HepG2 (cell line): ENCODE measurements around the gene RPS6KB2. TPM values are rescaled to one million over a fixed set of nuclear protein-coding genes. Genes with fewer than 3 reads are reported as not detected.

Source experiments
- ATAC-seq: fragments of 200-7000 bp; cut with Tn5 transposase; 3 replicates; pipeline ENCODE4 v1.9.1; 2020; ENCODE audit warnings: mild to moderate bottlenecking, moderate library complexity
- BruUV-seq: library from RNA; stranded (reverse); fragments of 400-500 nt; replicated peaks from 2 replicates; lab custom pipeline; 2021; lab: Mats Ljungman, UMichigan
- CTCF ChIA-PET: fragments of 300-600 bp; formaldehyde crosslinking; extraction: SDS; loops from one replicate; lab custom pipeline; 2021; ENCODE audit warnings: low total read pairs, inconsistent platforms, low intra/inter-chr PET ratio; lab: Yijun Ruan, JAX
- POLR2A ChIA-PET: fragments of 350-600 bp; sonication (Branson Sonifier 250); formaldehyde crosslinking; loops from one replicate; lab custom pipeline; 2020; ENCODE audit warnings: antibody characterized with exemption, inconsistent platforms; lab: Yijun Ruan, JAX
- DNase-seq: peaks from one replicate; pipeline ENCODE4 v3.0.0-alpha.2; 2015; ENCODE audit warnings: low spot score
- FAIRE-seq: peaks from 3 replicates; lab custom pipeline; 2011; peaks lifted over from hg19 to GRCh38; lab: Jason Lieb, UNC
- H2AFZ ChIP-seq: one replicate; pipeline ENCODE4 v1.6.1; 2011; ENCODE audit warnings: low read length, inconsistent platforms
- H3K27ac ChIP-seq: fragments of 300-600 bp; 3 replicates; pipeline ENCODE4 v1.8.0; 2011; ENCODE audit warnings: mixed run types, mild to moderate bottlenecking, mixed read lengths, low read length, inconsistent platforms; ENCODE audit not compliant: insufficient read depth; ENCODE audit errors: extremely low read length
- H3K27me3 ChIP-seq, 2 experiments: fragments of 200-600 bp in 1 of 2; 2 replicates in 1 of 2; 3 replicates in 1 of 2; pipeline versions ENCODE4 v1.6.0 to v1.8.0; 2011; ENCODE audit warnings: low read length in 2 of 2, mild to moderate bottlenecking in 2 of 2, moderate library complexity in 2 of 2, inconsistent platforms in 1 of 2; ENCODE audit not compliant: insufficient read depth in 2 of 2, control insufficient read depth in 1 of 2
- H3K36me3 ChIP-seq, 2 experiments: fragments of 200-600 bp in 1 of 2; replicated peaks in 1 of 2; 2 replicates in 1 of 2; 3 replicates in 1 of 2; pipeline versions ENCODE4 v1.5.1 to v1.8.0; 2011; ENCODE audit warnings: low read length in 2 of 2, inconsistent platforms in 1 of 2; ENCODE audit not compliant: insufficient read depth in 2 of 2, control insufficient read depth in 1 of 2
- H3K4me1 ChIP-seq: 2 replicates; pipeline ENCODE4 v1.5.1; 2012; ENCODE audit warnings: low read length, inconsistent platforms; ENCODE audit not compliant: insufficient read depth
- H3K4me2 ChIP-seq: 2 replicates; pipeline ENCODE4 v1.6.0; 2011; ENCODE audit warnings: low read depth, low read length, inconsistent platforms
- H3K4me3 ChIP-seq, 3 experiments: fragments of 200-600 bp in 1 of 3; sonication (generic), shearing (Covaris generic) in 1 of 3; replicated peaks in 1 of 3; 2 replicates each; pipeline ENCODE4 v1.5.1; 2011 to 2016; ENCODE audit warnings: low read length in 3 of 3, inconsistent platforms in 2 of 3, low read depth in 2 of 3, mild to moderate bottlenecking in 2 of 3, control low read depth in 1 of 3, mixed read lengths in 1 of 3; ENCODE audit not compliant: insufficient read depth in 1 of 3
- H3K79me2 ChIP-seq: one replicate; pipeline ENCODE4 v1.6.1; 2011; ENCODE audit warnings: low read length, inconsistent platforms; ENCODE audit not compliant: insufficient read depth
- H3K9ac ChIP-seq: 2 replicates; pipeline ENCODE4 v1.6.0; 2011; ENCODE audit warnings: mild to moderate bottlenecking, low read depth, low read length, inconsistent platforms; ENCODE audit not compliant: insufficient read depth
- H3K9me3 ChIP-seq: 2 replicates; pipeline ENCODE4 v1.5.1; 2012; ENCODE audit warnings: mild to moderate bottlenecking, low read length
- H4K20me1 ChIP-seq: 2 replicates; pipeline ENCODE4 v1.6.0; 2011; ENCODE audit warnings: inconsistent platforms, mild to moderate bottlenecking, low read length, moderate library complexity; ENCODE audit not compliant: insufficient read depth
- CBX5 ChIP-seq: sonication (generic); formaldehyde crosslinking; IDR thresholded peaks from 2 replicates; pipeline ENCODE4 v1.4.0; 2020; ENCODE audit warnings: missing genetic modification reagents, borderline replicate concordance
- CC2D1A ChIP-seq: sonication (generic); formaldehyde crosslinking; IDR thresholded peaks from 2 replicates; pipeline ENCODE4 v1.8.1; 2023; ENCODE audit warnings: mild to moderate bottlenecking, missing genetic modification reagents
- GTF3A ChIP-seq: sonication (generic); formaldehyde crosslinking; conservative IDR thresholded peaks from 2 replicates; pipeline ENCODE4 v1.4.0; 2020; ENCODE audit warnings: mild to moderate bottlenecking, missing genetic modification reagents
- KDM1A ChIP-seq: IDR thresholded peaks from 2 replicates; pipeline ENCODE4 v1.6.1; 2016; ENCODE audit warnings: missing compliant biosample characterization
- POLR2AphosphoS5 ChIP-seq: IDR thresholded peaks from 2 replicates; pipeline ENCODE4 v1.6.1; 2012; ENCODE audit warnings: low read depth, low read length
- STAT5B ChIP-seq: sonication (generic); formaldehyde crosslinking; IDR thresholded peaks from 2 replicates; pipeline ENCODE4 v1.4.0; 2020; ENCODE audit warnings: missing genetic modification reagents
- TP53 ChIP-seq: sonication (generic); formaldehyde crosslinking; conservative IDR thresholded peaks from 2 replicates; pipeline ENCODE4 v1.4.0; 2020; ENCODE audit warnings: missing genetic modification reagents
- ZFP36 ChIP-seq: fragments of 150-350 bp; IDR thresholded peaks from 2 replicates; pipeline ENCODE4 v1.6.1; 2018; ENCODE audit warnings: borderline replicate concordance, low read length, low read depth; ENCODE audit not compliant: partially characterized antibody
- ZFY ChIP-seq: sonication (generic); formaldehyde crosslinking; IDR thresholded peaks from 2 replicates; pipeline ENCODE4 v1.4.0; 2020; ENCODE audit warnings: missing genetic modification reagents
- ZNF251 ChIP-seq: sonication (generic); formaldehyde crosslinking; IDR thresholded peaks from 2 replicates; pipeline ENCODE4 v1.9.0; 2021; ENCODE audit warnings: mild to moderate bottlenecking, missing genetic modification reagents
- ZNF547 ChIP-seq: sonication (generic); formaldehyde crosslinking; IDR thresholded peaks from 2 replicates; pipeline ENCODE4 v1.5.1; 2020; ENCODE audit warnings: mild to moderate bottlenecking, missing genetic modification reagents
- ZSCAN20 ChIP-seq: sonication (generic); formaldehyde crosslinking; IDR thresholded peaks from 2 replicates; pipeline ENCODE4 v1.4.0; 2020; ENCODE audit warnings: missing genetic modification reagents, mild to moderate bottlenecking, borderline replicate concordance
- WGBS: methylation state at CpG from one replicate; pipeline ENCODE4 v1.1.6; 2017; ENCODE audit warnings: low lambda C conversion rate; 5-methylcytosine and 5-hydroxymethylcytosine counted together
- in situ Hi-C: cut with HindIII; loops from 2 replicates; pipeline ENCODE4 v1.10.0; 2017; ENCODE audit warnings: low pct_unique_long_range_greater_than_20kb; ENCODE audit not compliant: extremely low pct_ligation_motif_present
- intact Hi-C: fragments of 100-400 bp; cut with micrococcal nuclease; formaldehyde crosslinking; loops from one replicate; pipeline ENCODE4 v1.10.0; 2022; ENCODE audit not compliant: unreplicated experiment
- polyA plus RNA-seq, 8 experiments: library from polyadenylated mRNA; depleted of rRNA in 3 of 8; stranded (reverse) in 7 of 8; unstranded in 1 of 8; fragments of >200 nt; fragmentation: Illumina TruSeq in 4 of 8; extraction: Trizol in 4 of 8; gene quantifications; 2 replicates each; pipeline versions ENCODE4 v1.2.1 to v1.2.3, GENCODE V29; 2011 to 2016; ENCODE audit warnings: low read depth in 4 of 8, missing spikeins in 1 of 8, mixed read lengths in 1 of 8; ENCODE audit not compliant: insufficient read depth in 1 of 8
- total RNA-seq, 5 experiments: library from RNA; depleted of rRNA; stranded (reverse); fragments of >200 nt; fragmentation: Illumina TruSeq; extraction: Trizol; gene quantifications; 2 replicates each; pipeline ENCODE4 v1.2.3, GENCODE V29; 2016; ENCODE audit warnings: low read depth in 1 of 5
- TF ChIP-seq, protein P1 (sequence below): sonication (generic); formaldehyde crosslinking; IDR thresholded peaks from 2 replicates; pipeline ENCODE4 v1.4.0; 2020; ENCODE audit warnings: missing genetic modification reagents
- TF ChIP-seq, protein P2 (sequence below): IDR thresholded peaks from 2 replicates; pipeline ENCODE4 v1.6.1; 2016
- TF ChIP-seq, protein P3 (sequence below): conservative IDR thresholded peaks from 2 replicates; pipeline ENCODE4 v1.6.1; 2018; ENCODE audit warnings: missing genetic modification reagents

Gene RPS6KB2
- total and polyA plus RNA-seq, 2 of the 13 experiments (the other 11 are each of a cell fraction or from before 2014, with no cell fraction given): 52.9 to 54.8 TPM

DNA sequence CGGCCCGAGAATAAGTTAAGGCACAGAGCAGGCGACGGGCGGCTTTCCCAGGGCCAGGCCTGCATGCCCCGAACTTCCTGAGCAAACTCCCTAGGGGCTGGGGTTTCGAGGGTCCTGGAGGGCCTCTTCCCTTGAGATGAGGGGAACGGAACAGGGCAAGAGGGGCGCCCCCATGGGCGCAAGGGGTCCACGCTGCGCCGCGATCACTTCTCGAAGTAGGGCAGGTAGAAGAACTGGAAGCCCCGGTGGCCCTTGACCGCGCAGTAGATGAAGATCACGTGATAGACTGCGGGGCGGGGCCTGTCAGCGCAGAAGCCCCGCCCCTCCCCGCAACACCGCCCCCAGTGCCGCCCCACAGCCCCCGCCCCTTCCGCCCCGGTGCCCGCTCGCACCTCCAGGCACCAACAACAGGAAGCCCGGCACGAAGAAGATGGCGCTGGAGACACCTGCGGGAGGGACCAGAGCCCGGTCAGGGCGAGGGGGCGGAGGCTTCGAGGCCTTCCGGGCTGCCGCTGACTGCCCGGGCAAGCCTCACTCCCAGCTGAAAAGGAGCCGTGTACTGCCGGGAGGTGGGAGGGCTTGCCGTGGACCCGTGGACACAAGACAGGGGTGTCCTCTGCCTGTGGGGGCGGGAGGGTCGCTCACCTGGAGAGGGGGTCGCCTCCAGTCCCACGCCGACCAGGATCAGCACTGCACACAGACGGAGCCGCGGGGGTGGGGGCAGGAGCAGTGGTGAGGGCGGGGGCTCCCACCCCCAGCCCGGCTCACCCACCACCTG lies 36.3 kb downstream of the RPS6KB2 start:
- no peaks in the 10 kb centered on the region; a peak in 1 of 5 replicates for H3K27me3 ChIP-seq
- no peaks in the 10 kb centered on the region for H4K20me1 ChIP-seq
- peaks cover 48% of the 10 kb centered on the region for H3K4me1 ChIP-seq
- in situ Hi-C loops (loop anchor here (5.0 kb wide), 2 partner anchors 37 to 62 kb away; partner anchors contain the start of genes PPP1CA, RPS6KB2 and TBC1D10C), intact Hi-C loops (no loop called here)
- TSS peak; percentile 85 for BruUV-seq
- H2AFZ ChIP-seq: no peak overlapping the region
- DNase-seq (peak; percentile 86), ATAC-seq (peak; percentile 83), FAIRE-seq (peak; percentile 37)
- WGBS: 20% methylated on average over 12 of the region's 56 CpGs
- H3K79me2 ChIP-seq: no peaks in the 10 kb centered on the region
- CTCF ChIA-PET: no interaction called here
- no peaks in the 10 kb centered on the region for H3K9me3 ChIP-seq
- no peaks in the 10 kb centered on the region for H3K36me3 ChIP-seq
- peak overlapping the region; percentile 73 for H3K9ac ChIP-seq
- peak overlapping the region; percentile 85 for H3K4me2 ChIP-seq
- peak overlapping the region; percentile 71 for H3K27ac ChIP-seq
- POLR2A ChIA-PET: interaction anchor here (0.6 to 2.5 kb wide), 12 partner anchors 9 to 186 kb away, joined by 3 to 16 read pairs (median 4); partner anchors contain the start of genes ACY3, AIP, CORO1B and PPP1CA
- peak overlapping the region; percentile 57 to 97 (median 80) for H3K4me3 ChIP-seq
- TF ChIP-seq TP53 (CRISPR knock-in tag) (no peak), ZNF251 (CRISPR knock-in tag) (no peak), STAT5B (no peak; the same call in 1 of the 2 replicates), ZSCAN20 (CRISPR knock-in tag) (no peak), ZFP36 (no peak), ZNF547 (CRISPR knock-in tag) (peak; percentile 46; the same call in 1 of the 2 replicates), KDM1A (CRISPR knock-in tag) (no peak), ZFY (CRISPR knock-in tag) (peak; percentile 48), CBX5 (CRISPR knock-in tag) (0 out of 2 replicates have a peak, but pooled peaks have one; percentile 56), POLR2AphosphoS5 (peak; percentile 83), CC2D1A (CRISPR knock-in tag) (0 out of 2 replicates have a peak, but pooled peaks have one; percentile 13), GTF3A (CRISPR knock-in tag) (no peak)
- TF ChIP-seq, protein P1, sequence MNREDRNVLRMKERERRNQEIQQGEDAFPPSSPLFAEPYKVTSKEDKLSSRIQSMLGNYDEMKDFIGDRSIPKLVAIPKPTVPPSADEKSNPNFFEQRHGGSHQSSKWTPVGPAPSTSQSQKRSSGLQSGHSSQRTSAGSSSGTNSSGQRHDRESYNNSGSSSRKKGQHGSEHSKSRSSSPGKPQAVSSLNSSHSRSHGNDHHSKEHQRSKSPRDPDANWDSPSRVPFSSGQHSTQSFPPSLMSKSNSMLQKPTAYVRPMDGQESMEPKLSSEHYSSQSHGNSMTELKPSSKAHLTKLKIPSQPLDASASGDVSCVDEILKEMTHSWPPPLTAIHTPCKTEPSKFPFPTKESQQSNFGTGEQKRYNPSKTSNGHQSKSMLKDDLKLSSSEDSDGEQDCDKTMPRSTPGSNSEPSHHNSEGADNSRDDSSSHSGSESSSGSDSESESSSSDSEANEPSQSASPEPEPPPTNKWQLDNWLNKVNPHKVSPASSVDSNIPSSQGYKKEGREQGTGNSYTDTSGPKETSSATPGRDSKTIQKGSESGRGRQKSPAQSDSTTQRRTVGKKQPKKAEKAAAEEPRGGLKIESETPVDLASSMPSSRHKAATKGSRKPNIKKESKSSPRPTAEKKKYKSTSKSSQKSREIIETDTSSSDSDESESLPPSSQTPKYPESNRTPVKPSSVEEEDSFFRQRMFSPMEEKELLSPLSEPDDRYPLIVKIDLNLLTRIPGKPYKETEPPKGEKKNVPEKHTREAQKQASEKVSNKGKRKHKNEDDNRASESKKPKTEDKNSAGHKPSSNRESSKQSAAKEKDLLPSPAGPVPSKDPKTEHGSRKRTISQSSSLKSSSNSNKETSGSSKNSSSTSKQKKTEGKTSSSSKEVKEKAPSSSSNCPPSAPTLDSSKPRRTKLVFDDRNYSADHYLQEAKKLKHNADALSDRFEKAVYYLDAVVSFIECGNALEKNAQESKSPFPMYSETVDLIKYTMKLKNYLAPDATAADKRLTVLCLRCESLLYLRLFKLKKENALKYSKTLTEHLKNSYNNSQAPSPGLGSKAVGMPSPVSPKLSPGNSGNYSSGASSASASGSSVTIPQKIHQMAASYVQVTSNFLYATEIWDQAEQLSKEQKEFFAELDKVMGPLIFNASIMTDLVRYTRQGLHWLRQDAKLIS: no peak
- TF ChIP-seq, protein P2, sequence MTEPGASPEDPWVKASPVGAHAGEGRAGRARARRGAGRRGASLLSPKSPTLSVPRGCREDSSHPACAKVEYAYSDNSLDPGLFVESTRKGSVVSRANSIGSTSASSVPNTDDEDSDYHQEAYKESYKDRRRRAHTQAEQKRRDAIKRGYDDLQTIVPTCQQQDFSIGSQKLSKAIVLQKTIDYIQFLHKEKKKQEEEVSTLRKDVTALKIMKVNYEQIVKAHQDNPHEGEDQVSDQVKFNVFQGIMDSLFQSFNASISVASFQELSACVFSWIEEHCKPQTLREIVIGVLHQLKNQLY (CRISPR knock-in tag): no peak
- TF ChIP-seq, protein P3, sequence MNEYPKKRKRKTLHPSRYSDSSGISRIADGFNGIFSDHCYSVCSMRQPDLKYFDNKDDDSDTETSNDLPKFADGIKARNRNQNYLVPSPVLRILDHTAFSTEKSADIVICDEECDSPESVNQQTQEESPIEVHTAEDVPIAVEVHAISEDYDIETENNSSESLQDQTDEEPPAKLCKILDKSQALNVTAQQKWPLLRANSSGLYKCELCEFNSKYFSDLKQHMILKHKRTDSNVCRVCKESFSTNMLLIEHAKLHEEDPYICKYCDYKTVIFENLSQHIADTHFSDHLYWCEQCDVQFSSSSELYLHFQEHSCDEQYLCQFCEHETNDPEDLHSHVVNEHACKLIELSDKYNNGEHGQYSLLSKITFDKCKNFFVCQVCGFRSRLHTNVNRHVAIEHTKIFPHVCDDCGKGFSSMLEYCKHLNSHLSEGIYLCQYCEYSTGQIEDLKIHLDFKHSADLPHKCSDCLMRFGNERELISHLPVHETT (CRISPR knock-in tag): no peak; the same call in 1 of the 2 replicates
